ENCODE results near the gene UQCRH.
"Not testable (repeated sequence)": the region's sequence is repeated elsewhere in the genome, so short reads cannot be mapped to it uniquely, and the experiment has no call there.

UQCRH gene

DNA sequence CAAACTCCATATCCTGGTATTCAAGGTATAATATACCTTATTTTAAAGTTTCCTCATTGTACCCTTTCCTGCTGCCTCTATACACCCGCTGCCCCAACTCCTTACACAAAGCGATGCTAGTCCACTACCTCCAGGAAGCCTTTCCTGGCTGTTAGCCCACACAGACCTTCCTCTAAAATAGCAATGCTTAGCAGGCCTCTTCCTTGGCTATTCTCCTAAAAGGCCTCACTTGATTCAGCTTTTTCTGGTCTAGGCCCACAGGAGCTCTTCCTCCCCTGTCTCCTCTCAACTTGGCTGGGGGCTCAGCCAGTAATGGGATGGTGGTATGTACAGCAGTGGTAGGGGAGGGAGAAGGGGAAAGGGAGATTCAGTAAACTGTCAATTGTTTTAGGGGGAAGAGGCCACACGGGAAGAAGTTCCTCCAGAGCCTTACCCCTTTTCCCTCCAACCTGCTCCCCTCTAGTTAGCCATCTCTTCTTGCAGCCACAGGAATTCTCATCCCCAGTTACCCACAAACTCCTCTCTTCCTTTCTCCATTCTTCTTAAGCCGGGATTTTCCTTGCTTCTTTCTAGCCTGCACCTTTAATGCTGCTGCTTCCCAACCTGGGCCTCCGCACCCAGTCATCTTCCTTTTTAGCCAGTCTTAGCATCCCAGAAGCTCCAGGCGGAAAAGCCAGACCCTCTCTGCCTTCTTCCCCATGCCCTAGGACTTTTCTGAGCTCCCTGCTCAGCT is 2.7 kb upstream of the UQCRH start:
- DNase-seq = no peak

DNA sequence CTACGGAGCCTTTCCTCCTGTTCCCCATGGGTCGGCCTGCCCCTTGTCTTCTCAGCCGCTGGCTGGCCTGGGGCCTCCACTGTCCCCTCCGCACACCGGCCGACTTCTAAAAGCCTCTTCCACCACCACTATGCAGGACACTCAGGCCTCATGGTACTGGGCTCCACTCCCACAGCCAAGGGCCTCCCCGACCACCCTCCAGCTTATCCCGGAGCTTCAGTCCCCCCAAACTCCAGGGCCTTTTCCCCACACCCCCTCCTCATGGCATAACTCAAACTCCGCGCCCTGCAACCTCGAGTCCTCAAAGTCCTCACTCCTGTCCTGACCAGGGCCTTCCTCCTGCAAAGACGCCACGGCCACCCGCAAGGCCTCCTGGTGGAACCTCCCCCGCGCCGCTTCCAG is 2.1 kb upstream of the UQCRH start:
- DNase-seq = no peak

DNA sequence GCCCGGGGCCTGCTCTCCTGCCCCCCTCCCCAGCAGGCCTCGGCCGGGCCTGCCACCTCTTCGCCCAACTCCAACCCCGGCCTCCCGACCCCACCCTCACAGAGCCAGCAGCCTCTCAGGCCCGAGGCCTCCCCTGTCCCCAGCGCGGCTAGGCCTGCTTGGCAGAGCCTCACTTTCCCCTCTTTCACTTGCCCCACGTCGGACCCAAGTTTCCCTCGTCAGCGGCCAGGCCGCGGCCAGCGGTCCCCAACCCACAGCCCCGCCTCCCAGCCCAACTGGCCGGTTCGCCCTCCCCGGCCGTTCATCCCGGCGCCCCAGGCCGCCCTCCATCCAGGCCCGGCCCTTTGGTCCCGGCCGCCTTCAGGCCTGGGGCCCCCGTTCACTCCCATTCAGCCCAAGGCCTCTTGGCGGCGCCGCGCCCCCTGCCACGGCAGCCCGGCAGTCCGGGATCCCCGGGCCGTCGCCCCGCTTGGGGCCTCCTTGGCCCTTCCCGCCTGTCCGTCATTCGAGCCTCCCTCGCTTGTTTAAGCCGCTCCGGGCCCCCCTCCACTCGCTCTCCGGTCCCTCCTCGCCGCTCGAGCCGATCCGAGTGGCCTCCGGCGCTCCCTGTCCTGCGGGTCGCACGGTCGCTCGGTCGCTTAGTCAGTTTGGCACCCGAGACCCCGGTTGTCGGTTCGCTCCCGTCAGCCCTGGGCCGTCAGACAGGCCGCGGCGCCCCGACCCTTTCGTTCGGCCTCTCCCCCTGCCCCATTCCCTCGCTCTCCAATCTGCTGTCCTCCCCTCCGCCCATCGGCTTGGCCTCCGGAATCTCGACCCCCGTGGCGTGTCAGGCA is 1.5 kb upstream of the UQCRH start:
- DNase-seq = peak; percentile 55

- peak; percentile 38 for DNase-seq
These were observed 859 bp upstream of the UQCRH start for GRCh38 chr1:46302641-46303037.

- no peak for DNase-seq
These were observed 401 bp downstream of the UQCRH start for GRCh38 chr1:46303872-46304326.

DNA sequence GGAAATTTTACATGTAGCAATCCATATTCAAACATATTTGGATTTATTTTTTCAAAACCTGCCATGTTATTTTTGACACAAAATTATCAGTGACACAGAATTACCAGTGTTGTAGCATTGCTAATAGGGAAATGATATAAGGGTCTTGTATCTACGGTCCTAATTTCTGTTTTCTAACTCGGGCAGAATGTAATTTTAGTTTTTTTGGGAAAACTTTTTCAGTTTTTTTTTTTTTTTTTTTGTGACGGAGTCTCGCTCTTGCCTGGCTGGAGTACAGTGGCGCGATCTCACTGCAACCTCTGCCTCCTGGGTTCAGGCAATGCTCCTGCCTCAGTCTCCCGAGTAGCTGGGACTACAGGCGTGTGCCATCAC is 2.6 kb downstream of the UQCRH start:
- DNase-seq = no peak

- no peak for DNase-seq
These were observed 6.1 kb downstream of the UQCRH start for GRCh38 chr1:46309401-46310159.

DNA sequence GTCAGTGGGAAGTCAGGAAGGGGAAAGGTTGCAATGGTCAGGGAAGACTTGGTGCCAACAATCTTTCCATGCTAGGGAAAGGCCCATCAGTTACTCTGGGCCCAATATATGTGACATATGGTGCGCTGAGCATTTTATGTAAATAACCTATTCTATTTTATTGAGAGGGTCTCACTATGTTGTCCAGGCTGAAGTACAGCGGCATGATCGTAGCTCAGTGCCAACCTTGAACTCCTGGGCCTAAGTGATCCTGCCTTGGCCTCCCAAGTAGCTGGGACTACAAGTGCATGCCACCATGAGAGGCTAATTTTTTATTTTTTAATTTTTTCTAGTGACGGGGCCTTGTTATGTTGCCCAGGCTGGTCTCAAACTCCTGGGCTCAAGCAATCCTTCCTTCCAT is 6.8 kb downstream of the UQCRH start:
- no peak for DNase-seq

- no peak for DNase-seq
These were observed 12.3 kb downstream of the UQCRH start for GRCh38 chr1:46315669-46316403.

GRCh38 chr1:46317323-46317722 is 13.8 kb downstream of the UQCRH start:
- DNase-seq = no peak

DNA sequence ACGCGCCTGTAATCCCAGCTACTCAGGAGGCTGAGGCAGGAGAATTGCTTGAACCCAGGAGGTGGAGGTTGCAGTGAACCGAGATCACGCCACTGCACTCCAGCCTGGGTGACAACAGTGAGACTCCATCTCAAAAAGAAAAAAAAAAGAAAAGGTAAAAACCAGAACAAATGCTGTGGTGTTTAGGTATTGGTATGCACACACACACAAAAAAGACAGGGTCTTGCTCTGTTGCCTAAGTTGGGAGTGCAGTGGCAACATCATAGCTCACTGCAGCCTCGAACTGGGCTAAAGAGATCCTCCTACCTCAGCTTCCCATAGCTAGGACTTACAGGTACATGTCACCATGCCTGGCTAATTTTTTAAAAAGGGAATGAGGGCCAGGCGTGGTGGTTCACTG is 15.8 kb downstream of the UQCRH start:
- DNase-seq = not testable (repeated sequence)

GRCh38 chr1:46319960-46320914 is 16.7 kb downstream of the UQCRH start:
- DNase-seq = not testable (repeated sequence)

DNA sequence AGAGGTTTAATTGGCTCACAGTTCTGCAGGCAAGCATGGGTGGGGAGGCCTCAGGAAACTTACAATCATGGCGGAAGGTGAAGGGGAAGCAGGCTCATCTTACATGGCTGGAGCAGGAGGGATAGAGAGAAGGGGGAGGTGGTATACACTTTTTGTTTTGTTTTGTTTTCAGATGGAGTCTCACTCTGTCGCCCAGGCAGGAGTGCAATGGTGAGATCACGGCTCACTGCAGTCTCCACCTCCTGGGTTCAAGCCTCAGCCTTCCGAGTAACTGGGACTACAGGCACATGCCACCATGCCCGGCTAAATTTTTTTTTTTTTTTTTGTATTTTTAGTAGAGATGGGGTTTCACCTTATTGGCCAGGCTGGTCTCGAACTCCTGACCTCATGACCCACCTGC is 18.7 kb downstream of the UQCRH start:
- not testable (repeated sequence) for DNase-seq

DNA sequence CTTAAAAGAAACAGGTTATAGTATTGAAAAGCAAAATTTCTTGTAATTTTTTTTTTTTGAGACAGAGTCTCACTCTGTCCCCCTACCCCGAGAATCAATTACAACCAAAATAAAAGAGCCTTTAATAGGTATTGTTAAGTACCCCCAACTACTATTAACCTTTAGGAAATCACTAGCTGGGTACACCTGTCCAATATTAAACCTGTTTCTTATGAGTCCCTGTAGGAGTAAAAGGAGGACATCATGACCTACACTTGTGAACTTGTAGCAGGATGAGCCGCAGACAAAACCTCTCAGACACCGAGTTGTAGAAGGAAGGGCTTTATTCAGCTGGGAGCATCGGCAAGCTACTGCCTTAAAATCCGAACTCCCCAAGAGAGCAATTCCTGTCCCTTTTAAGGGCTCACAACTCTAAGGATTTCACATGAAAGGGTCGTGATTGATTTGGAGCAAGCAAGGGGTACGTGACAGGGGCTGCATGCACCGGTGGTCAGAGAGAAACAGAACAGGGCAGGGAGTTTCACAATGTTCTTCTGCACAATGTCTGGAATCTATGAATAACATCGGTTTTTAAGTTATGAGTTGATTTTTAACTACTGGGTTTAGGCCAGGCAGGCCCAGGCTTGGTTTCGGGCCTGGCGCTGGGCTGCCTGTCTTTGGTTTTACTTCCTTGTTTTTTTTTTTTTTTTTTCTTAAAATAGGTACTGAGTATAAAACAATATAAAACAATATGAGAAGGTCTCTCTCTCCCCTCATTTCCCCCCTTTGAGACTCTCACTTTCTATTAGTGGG is 22.0 kb downstream of the UQCRH start:
- DNase-seq = not testable (repeated sequence)

GRCh38 chr1:46328182-46328581 is 24.7 kb downstream of the UQCRH start:
- not testable (repeated sequence) for DNase-seq

DNA sequence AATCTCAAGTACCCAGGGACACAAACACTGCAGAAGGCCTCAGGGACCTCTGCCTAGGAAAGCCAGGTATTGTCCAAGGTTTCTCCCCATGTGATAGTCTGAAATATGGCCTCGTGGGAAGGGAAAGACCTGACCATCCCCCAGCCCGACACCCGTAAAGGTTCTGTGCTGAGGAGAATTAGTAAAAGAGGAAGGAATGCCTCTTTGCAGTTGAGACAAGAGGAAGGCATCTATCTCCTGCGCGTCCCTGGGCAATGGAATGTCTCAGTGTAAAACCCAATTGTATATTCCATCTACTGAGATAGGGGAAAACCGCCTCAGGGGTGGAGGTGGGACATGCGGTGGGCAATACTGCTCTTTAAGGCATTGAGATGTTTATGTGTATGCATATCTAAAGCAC is 26.3 kb downstream of the UQCRH start:
- not testable (repeated sequence) for DNase-seq

GRCh38 chr1:46330381-46330780 is 26.9 kb downstream of the UQCRH start:
- DNase-seq = not testable (repeated sequence)

GRCh38 chr1:46331786-46332540 is 28.5 kb downstream of the UQCRH start:
- DNase-seq = not testable (repeated sequence)

DNA sequence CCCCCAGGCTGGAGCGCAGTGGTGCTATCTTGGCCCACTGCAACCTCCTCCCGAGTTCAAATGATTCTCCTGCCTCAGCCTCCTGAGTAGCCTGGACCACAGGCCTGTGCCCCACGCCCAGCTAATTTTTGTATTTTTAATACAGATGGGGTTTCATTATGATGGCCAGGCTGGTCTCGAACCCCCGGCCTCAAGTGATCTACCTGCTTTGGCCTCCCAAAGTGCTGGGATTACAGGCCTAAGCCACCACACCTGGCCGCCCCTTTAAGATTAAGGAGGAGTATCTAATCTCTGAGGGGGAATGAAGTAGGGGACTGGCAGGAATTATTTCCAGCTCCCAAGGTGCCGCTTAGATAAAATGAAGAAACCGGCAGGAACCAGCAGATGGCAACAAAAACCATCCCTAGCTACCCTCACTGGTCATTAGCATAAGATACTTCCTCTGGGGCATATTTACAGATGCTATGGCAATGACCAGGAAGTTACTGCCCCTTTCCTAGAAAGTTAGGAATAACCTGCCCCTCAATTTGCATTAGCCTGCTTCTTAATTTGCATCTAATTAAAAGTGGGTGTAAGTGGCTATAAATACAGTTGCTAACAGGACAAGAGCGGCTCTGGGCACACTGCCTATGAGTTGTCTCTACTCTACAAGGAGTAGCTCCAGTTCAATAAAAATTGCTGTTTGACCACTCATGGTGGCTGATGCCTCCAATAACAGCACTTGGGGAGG is 30.0 kb downstream of the UQCRH start:
- no peak for DNase-seq

Data from stimulated activated CD4-positive, alpha-beta T cell treated with anti-CD3 and anti-CD28 coated beads, Interleukin-4, amount 100 ng/mL, for 1 hour (primary cell).